ENCODE data around the gene MED31. TPM values are rescaled to one million over a fixed set of nuclear protein-coding genes. Genes with fewer than 3 reads are reported as not detected.
"Not testable (repeated sequence)": the region's sequence is repeated elsewhere in the genome, so short reads cannot be mapped to it uniquely, and the experiment has no call there.

MED31 gene
- polyA plus RNA-seq, 4 donors = 20.8 to 26.2 (median 24.2) TPM

GRCh38 chr17:6656797-6657632 lies 5.6 kb upstream of the MED31 start:
- DNase-seq (ENCODE audit: low read depth in 4 of 4, low spot score in 2 of 4) = not testable (repeated sequence)

- not testable (repeated sequence) for DNase-seq (ENCODE audit: low read depth in 4 of 4, low spot score in 2 of 4)
These were observed 4.4 kb upstream of the MED31 start for GRCh38 chr17:6655732-6656361.

- DNase-seq (ENCODE audit: low read depth in 4 of 4, low spot score in 2 of 4) = peak in 1 of 4 donors; percentile 29
These were observed 3.7 kb upstream of the MED31 start for GRCh38 chr17:6654841-6655731.

- peak in 1 of 4 donors; percentile 36 for DNase-seq (ENCODE audit: low read depth in 4 of 4, low spot score in 2 of 4)
These were observed 581 bp upstream of the MED31 start for GRCh38 chr17:6651919-6652452.

- no peak for DNase-seq (ENCODE audit: low read depth in 4 of 4, low spot score in 2 of 4)
These were observed 3.2 kb downstream of the MED31 start for GRCh38 chr17:6648181-6648580.

GRCh38 chr17:6643451-6644125 lies 7.8 kb downstream of the MED31 start:
- DNase-seq (ENCODE audit: low read depth in 4 of 4, low spot score in 2 of 4) = no peak

DNA sequence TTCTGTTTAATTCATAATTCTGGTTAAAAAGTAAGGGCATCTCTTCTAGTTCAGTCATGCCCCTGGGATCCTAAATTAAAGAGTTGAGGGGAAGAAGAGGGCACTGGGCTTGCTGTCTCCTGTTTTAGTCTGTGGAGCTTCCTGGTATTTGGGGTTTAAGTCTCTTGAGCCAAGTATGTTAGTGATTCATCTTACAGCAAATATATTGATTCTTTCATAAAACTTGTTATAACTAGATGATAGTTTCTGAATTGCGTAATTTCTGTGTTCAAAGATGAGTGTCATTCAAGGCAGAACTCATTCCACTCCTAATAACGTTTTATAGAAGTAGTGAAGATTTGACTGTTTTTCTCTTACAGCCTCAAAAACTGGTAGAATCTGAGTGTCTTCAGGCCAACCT lies 8.8 kb downstream of the MED31 start:
- no peak for DNase-seq (ENCODE audit: low read depth in 4 of 4, low spot score in 2 of 4)

- DNase-seq (ENCODE audit: low read depth in 4 of 4, low spot score in 2 of 4) = no peak
These were observed 10.1 kb downstream of the MED31 start for GRCh38 chr17:6641247-6641863.

DNA sequence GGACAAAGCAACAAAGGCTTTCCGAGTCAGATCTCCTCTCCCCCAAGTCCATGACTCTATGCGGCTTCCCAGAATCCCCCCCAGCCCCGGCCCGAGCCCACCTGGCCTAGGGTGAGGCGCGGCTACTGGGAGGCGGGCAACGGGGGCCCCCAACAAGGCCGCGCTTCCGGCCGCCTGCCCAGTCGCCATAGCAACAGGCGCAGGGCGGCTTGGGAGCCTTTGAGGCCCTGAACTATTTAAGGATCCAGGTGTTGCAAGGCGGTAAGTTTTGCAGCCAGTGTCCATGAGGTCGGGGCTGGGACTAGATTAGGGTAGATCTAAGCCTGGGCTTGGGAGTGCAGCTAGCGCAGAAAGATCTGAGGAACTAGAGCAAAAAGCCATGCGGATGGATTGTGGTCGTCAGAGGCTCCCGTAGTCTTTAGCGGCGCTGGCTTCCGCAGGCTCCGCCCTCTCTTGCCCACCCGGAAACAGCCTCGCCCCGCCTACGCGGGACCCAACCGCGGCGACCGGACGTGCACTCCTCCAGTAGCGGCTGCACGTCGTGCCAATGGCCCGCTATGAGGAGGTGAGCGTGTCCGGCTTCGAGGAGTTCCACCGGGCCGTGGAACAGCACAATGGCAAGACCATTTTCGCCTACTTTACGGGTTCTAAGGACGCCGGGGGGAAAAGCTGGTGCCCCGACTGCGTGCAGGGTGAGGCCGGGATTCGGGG lies 10.7 kb downstream of the MED31 start, which contains the start of the genes KIAA0753 and TXNDC17:
TSS of gene KIAA0753 (minus strand) at position 176 of the 711 bp plus-strand sequence. CDS start 5,608 bp downstream, outside the sequence.
TSS of gene TXNDC17 (plus strand) at position 525 of the 711 bp plus-strand sequence. CDS start at position 548, 23 bp downstream.
- DNase-seq (ENCODE audit: low read depth in 4 of 4, low spot score in 2 of 4) = peak; percentile 89 to 98 (median 90)

GRCh38 chr17:6639586-6640535 lies 11.5 kb downstream of the MED31 start:
- DNase-seq (ENCODE audit: low read depth in 4 of 4, low spot score in 2 of 4) = no peak

DNA sequence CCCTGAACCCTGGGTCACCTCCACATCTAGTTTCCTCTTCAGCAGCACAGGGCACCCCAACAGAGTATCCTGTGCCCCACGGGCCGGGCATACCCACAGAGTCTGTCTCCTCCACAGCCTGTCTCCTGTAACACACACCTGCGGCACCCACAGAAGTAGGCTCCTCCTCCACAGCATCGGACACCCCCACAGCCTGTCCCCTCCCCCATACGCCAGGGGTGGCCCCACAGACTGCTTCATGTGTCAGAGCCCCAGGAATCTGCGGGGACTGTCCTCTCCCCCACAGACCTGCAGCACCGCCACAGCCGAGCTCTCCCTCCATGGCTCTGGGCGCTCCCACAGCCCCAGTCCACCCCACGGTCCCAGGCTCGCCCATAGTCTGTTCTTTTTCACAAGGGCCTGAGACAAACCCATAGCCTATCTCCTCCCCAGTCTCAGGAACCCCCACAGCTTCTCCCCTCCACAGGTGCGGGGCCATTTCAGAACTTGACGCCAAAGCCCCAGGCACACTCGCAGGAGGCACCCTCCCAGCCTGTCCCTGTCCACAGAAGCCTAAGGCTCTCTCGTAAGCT lies 12.3 kb downstream of the MED31 start:
- no peak for DNase-seq (ENCODE audit: low read depth in 4 of 4, low spot score in 2 of 4)

DNA sequence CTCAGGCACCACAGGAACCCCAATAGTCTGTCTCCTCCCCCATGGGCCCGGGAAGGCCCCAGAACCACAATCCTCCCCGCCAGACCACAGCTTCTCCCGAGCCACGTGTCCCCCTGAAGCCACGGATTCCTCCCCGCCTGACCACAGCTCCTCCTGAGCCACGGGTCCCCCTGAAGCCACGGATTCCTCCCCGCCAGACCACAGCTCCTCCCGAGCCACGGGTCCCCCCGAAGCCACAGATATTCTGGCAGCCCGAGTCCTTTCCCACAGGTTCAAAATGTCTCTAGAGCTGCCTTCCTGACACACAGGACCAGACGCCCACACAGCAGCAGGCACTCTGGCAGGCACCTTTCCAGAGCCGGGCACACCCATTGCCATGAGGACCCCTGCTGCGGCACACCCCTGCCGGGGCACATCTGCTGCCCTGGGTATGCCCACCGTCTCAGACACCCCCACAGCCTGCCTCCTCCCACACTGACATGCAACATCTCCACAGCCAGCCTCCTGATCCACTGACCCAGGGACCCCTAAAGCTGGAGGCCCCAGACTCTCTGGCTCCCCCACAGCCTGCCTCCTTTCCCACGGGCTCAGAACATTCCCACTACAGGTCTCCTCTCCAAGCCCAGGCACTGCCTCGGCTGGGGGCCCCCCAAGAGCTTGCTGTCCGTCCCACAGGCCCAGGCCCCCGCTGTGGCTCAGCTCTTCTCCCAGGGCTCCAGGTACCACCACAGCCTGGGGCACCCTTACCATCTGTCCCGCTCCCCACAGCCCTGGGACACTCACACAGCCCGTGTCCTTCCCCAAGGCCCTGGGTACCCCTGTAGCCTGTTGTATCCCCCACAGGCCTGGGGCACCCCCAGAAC lies 13.1 kb downstream of the MED31 start:
- no peak for DNase-seq (ENCODE audit: low read depth in 4 of 4, low spot score in 2 of 4)

DNA sequence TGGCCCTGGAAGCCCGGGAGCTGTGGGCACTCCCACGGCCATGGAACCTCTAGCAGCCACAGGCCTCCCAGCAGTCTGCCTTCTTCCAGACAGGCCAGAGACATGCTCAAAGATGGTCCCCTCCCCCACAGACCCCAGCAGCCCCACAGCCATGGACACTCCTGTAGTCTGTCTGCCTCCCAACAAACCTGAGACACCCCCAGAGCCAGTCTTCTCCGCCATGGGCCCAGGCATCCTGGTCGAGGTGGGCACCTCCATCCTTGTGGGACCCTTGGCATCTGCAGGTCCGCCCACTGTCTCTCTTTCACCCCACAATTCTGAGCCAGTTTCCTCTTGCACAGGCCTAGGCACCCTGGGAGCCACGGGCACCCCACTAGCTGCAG lies 14.0 kb downstream of the MED31 start:
- no peak for DNase-seq (ENCODE audit: low read depth in 4 of 4, low spot score in 2 of 4)

GRCh38 chr17:6636616-6637457 lies 14.6 kb downstream of the MED31 start:
- no peak for DNase-seq (ENCODE audit: low read depth in 4 of 4, low spot score in 2 of 4)

DNA sequence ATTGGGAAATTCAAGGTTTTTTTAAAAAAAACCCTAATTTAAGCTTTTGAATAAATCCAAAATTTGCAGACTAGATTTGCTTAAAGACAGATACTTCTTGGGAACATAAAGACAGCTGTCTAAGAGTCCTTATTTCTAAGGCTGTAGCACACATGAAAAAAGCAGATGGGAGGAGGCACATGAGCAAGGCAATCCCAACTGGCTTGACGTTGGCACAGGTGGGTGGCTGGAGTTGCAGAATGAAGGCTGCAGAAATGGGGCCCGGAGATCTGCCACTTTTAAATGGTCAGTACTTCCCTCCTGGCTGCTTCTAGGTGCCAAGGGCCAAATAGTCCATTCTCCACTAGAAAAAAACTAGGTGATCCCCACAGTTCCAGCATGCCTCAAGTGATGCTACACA lies 15.3 kb downstream of the MED31 start:
- DNase-seq (ENCODE audit: low read depth in 4 of 4, low spot score in 2 of 4) = no peak

DNA sequence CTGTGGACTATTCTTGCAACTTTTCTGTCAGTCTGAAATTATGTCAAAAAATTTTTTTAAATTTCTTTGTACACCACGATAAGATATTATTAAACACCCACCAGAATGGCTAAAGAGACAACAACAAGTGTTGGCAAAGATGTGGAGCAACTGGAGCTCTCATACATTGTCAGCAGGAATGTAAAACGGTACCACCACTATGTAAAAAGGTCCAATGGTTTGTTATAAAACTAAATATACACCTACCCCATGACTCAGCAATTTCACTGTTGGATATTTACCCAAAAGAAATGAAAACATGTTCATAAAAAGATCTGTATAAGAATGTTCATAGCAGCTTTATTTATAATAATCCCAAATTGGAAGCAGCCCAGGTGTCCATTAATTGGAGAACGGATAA lies 18.1 kb downstream of the MED31 start:
- DNase-seq (ENCODE audit: low read depth in 4 of 4, low spot score in 2 of 4) = no peak
